Right lobe of liver (tissue), 4 donors: ENCODE results near the gene TGFBR3.

Source experiments
- POLR2A ChIP-seq: fragments of 450-650 bp; IDR thresholded peaks from one replicate; pipeline ENCODE4 v1.6.1; 2017; ENCODE audit warnings: antibody characterized with exemption, mild to moderate bottlenecking
- TF ChIP-seq, protein P1 (sequence below), 4 donors: fragments of 200-600 bp in 3 of 4; fragments of 450-650 bp in 1 of 4; IDR thresholded peaks; one replicate each; pipeline versions ENCODE4 v1.5.1 to v1.8.0; 2016 to 2022; ENCODE audit warnings: antibody characterized with exemption in 4 of 4, mild to moderate bottlenecking in 2 of 4
- donor health status: DM: no; HTN: no; CAD: no.
- donor health status: DM: no; HTN: no; CAD: no.
- donor health status: DM: no; HTN: yes; CAD: no.

DNA sequence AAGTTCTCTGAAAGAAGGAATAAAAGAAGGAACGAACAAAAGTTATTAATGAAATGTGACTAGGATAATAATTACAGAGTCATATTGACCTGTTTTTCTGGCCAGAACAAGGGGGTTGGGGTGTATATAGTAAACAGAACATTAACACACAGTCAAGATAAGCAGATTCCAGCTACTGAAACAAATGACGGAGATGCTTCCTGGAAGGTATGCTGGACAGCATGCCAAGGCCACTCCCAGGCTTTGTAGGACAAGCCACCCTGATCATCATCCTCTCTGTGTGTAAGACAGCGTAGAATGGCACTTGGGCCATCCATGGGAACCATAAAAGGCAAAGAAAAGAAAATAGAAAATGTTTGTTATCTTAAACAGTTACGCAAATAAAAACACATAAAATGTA, 120.7 kb downstream of the TGFBR3 start:
- TF ChIP-seq, protein P1, sequence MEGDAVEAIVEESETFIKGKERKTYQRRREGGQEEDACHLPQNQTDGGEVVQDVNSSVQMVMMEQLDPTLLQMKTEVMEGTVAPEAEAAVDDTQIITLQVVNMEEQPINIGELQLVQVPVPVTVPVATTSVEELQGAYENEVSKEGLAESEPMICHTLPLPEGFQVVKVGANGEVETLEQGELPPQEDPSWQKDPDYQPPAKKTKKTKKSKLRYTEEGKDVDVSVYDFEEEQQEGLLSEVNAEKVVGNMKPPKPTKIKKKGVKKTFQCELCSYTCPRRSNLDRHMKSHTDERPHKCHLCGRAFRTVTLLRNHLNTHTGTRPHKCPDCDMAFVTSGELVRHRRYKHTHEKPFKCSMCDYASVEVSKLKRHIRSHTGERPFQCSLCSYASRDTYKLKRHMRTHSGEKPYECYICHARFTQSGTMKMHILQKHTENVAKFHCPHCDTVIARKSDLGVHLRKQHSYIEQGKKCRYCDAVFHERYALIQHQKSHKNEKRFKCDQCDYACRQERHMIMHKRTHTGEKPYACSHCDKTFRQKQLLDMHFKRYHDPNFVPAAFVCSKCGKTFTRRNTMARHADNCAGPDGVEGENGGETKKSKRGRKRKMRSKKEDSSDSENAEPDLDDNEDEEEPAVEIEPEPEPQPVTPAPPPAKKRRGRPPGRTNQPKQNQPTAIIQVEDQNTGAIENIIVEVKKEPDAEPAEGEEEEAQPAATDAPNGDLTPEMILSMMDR (IDR thresholded peaks at IDR 0.05), result no peak
- no peak for TF ChIP-seq POLR2A
